Esophagus muscularis mucosa (tissue), 3 donors: ENCODE results near the gene NRXN3.

Source experiments
- EP300 ChIP-seq: sonication (generic); formaldehyde crosslinking; IDR thresholded peaks from one replicate; pipeline ENCODE4 v1.6.1; 2017; ENCODE audit warnings: antibody characterized with exemption
- TF ChIP-seq, protein P1 (sequence below), 3 experiments: fragments of 200-600 bp in 2 of 3; fragments of 450-650 bp in 1 of 3; sonication (generic) in 2 of 3; IDR thresholded peaks; one replicate each; pipeline ENCODE4 v1.5.1; 2017 to 2019; ENCODE audit warnings: antibody characterized with exemption in 3 of 3, mild to moderate bottlenecking in 2 of 3, moderate library complexity in 1 of 3

DNA sequence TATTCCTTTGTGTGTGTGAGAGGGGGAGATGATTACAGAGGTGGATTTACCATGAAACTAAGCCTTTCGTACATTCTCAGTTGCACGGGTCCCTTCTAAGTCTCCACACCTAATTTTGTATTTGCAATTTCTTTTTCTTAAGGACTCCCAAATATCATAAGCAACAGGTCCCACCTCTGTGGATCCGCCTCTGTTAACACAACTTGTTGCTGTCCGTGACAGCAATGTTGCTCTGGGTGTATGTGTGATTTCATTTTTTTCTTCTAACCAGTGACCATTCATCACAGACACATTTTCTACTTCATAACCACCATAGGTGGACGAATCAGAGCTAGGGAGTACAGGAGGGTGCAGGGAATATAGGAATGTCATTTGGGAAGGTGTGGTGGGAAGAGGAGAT is 81.1 kb downstream of the NRXN3 start:
- TF ChIP-seq, protein P1, sequence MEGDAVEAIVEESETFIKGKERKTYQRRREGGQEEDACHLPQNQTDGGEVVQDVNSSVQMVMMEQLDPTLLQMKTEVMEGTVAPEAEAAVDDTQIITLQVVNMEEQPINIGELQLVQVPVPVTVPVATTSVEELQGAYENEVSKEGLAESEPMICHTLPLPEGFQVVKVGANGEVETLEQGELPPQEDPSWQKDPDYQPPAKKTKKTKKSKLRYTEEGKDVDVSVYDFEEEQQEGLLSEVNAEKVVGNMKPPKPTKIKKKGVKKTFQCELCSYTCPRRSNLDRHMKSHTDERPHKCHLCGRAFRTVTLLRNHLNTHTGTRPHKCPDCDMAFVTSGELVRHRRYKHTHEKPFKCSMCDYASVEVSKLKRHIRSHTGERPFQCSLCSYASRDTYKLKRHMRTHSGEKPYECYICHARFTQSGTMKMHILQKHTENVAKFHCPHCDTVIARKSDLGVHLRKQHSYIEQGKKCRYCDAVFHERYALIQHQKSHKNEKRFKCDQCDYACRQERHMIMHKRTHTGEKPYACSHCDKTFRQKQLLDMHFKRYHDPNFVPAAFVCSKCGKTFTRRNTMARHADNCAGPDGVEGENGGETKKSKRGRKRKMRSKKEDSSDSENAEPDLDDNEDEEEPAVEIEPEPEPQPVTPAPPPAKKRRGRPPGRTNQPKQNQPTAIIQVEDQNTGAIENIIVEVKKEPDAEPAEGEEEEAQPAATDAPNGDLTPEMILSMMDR (IDR thresholded peaks at IDR 0.05), result no peak
- TF ChIP-seq EP300, result no peak
